Bone marrow (tissue), 2 donors: ENCODE results near the gene PLXNC1.

ENCODE experiments used
- DNase-seq, 2 donors: peaks; one replicate each; lab custom pipeline; 2025; lab: John Stamatoyannopoulos, UW

The PLXNC1 gene

GRCh38 chr12:94147991-94148738 lies at the start of gene PLXNC1:
PLXNC1 (plus strand) TSS chr12:94148577; CDS start chr12:94148972, 395 bp downstream.
- peak; percentile 56 to 75 for DNase-seq

- DNase-seq, result no peak
Measured at GRCh38 chr12:94099191-94099590, 49.2 kb upstream of the PLXNC1 start.

- peak in 1 of 2 donors; percentile 85 for DNase-seq
Measured at GRCh38 chr12:94099632-94100031, 48.7 kb upstream of the PLXNC1 start.

- DNase-seq, result peak in 1 of 2 donors; percentile 93
Measured at GRCh38 chr12:94100211-94100627, 48.2 kb upstream of the PLXNC1 start.

GRCh38 chr12:94100990-94101737 lies 47.2 kb upstream of the PLXNC1 start:
- DNase-seq, result peak; percentile 60 to 84

- DNase-seq, result peak; percentile 72 to 79
Measured at GRCh38 chr12:94101738-94102660, 46.4 kb upstream of the PLXNC1 start.

- DNase-seq, result no peak
Measured at GRCh38 chr12:94103986-94104385, 44.4 kb upstream of the PLXNC1 start.

GRCh38 chr12:94107910-94108309 lies 40.5 kb upstream of the PLXNC1 start:
- no peak for DNase-seq

GRCh38 chr12:94109160-94109559 lies 39.2 kb upstream of the PLXNC1 start:
- peak in 1 of 2 donors; percentile 68 for DNase-seq

GRCh38 chr12:94110258-94110657 lies 38.1 kb upstream of the PLXNC1 start:
- no peak for DNase-seq

- no peak for DNase-seq
Measured at GRCh38 chr12:94111302-94111701, 37.1 kb upstream of the PLXNC1 start.

- peak in 1 of 2 donors; percentile 61 for DNase-seq
Measured at GRCh38 chr12:94112121-94112520, 36.3 kb upstream of the PLXNC1 start.

- DNase-seq, result no peak
Measured at GRCh38 chr12:94114166-94114565, 34.2 kb upstream of the PLXNC1 start.

GRCh38 chr12:94116191-94116590 lies 32.2 kb upstream of the PLXNC1 start:
- no peak for DNase-seq

- no peak for DNase-seq
Measured at GRCh38 chr12:94121886-94122285, 26.5 kb upstream of the PLXNC1 start.

GRCh38 chr12:94122591-94122990 lies 25.8 kb upstream of the PLXNC1 start:
- DNase-seq, result no peak

- DNase-seq, result no peak
Measured at GRCh38 chr12:94123127-94123526, 25.2 kb upstream of the PLXNC1 start.

- peak in 1 of 2 donors; percentile 38 for DNase-seq
Measured at GRCh38 chr12:94126067-94126466, 22.3 kb upstream of the PLXNC1 start.

GRCh38 chr12:94127239-94128131 lies 20.9 kb upstream of the PLXNC1 start:
- DNase-seq, result peak in 1 of 2 donors; percentile 10

GRCh38 chr12:94128280-94128679 lies 20.1 kb upstream of the PLXNC1 start:
- no peak for DNase-seq
